RWPE2 (cell line): ENCODE results near the gene TMIGD3.

Experiments
- ATAC-seq: fragments of 200-7000 bp; cut with Tn5 transposase; 3 replicates; pipeline ENCODE4 v1.9.1; 2021; ENCODE audit warnings: low read depth
- DNase-seq: peaks from one replicate; pipeline ENCODE4 v3.0.0-alpha.2; 2020; ENCODE audit warnings: low spot score
- H3K27ac ChIP-seq: fragments of 450-650 bp; 2 replicates; pipeline ENCODE4 v1.5.1; 2017; ENCODE audit warnings: mild to moderate bottlenecking; ENCODE audit not compliant: poor library complexity, severe bottlenecking
- H3K27me3 ChIP-seq: fragments of 250-450 bp; sonication (Bioruptor Pico); 2 replicates; pipeline ENCODE4 v1.5.1; 2021; ENCODE audit warnings: mild to moderate bottlenecking, moderate library complexity; ENCODE audit not compliant: insufficient read depth, poor library complexity, severe bottlenecking
- H3K36me3 ChIP-seq: fragments of 250-450 bp; sonication (Bioruptor Pico); 2 replicates; pipeline ENCODE4 v1.5.1; 2020; ENCODE audit warnings: low read depth, mild to moderate bottlenecking, moderate library complexity
- H3K4me1 ChIP-seq: fragments of 250-450 bp; sonication (Bioruptor Pico); 2 replicates; pipeline ENCODE4 v1.5.1; 2021; ENCODE audit warnings: mild to moderate bottlenecking, moderate library complexity; ENCODE audit not compliant: insufficient read depth, poor library complexity, severe bottlenecking
- H3K4me3 ChIP-seq: fragments of 250-450 bp; sonication (Bioruptor Pico); 2 replicates; pipeline ENCODE4 v1.5.1; 2021; ENCODE audit warnings: mild to moderate bottlenecking, moderate library complexity; ENCODE audit not compliant: severe bottlenecking
- H3K9me3 ChIP-seq: fragments of 250-450 bp; sonication (Bioruptor Pico); 2 replicates; pipeline ENCODE4 v1.5.1; 2021; ENCODE audit warnings: mild to moderate bottlenecking, moderate library complexity; ENCODE audit not compliant: severe bottlenecking
- TF ChIP-seq, protein P1 (sequence below): fragments of 450-650 bp; IDR thresholded peaks from one replicate; pipeline ENCODE4 v1.5.1; 2017; ENCODE audit warnings: mild to moderate bottlenecking, moderate library complexity; ENCODE audit not compliant: poor library complexity, severe bottlenecking

The TMIGD3 gene

DNA sequence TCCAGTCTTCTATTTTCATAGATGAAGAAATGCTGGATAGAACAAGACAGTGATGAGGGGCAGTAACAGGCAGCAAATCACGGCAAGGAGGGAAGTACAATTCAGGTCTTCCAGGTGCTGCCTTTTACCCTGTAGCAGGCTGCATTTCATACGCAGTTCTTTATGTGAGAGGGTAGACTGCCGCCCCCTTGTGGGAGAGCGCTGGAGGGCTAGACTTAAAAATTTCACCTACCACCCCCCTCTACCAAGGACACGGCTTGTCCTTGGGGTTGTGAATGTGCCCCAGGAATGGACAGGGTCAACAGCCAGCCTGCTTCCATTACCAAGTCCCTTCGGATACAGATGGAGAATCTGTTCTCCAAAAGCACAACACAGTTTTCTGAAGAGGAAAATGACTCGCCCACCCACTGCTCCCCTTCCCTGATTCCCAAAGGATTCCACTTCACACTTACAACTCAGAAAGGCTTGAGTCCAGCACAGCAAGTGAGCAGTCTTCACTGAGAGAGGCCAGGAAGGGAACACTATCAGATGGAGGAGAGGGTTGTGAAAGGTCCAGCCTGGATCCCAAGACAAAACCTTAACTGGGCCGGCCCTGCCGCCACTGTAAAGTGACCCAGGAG lies 61.8 kb downstream of the TMIGD3 start:
- H3K4me1 ChIP-seq = peaks cover 5% of the 10 kb centered on the region
- H3K36me3 ChIP-seq = peaks cover 93% of the 10 kb centered on the region
- no peak for ATAC-seq
- TF ChIP-seq, protein P1, sequence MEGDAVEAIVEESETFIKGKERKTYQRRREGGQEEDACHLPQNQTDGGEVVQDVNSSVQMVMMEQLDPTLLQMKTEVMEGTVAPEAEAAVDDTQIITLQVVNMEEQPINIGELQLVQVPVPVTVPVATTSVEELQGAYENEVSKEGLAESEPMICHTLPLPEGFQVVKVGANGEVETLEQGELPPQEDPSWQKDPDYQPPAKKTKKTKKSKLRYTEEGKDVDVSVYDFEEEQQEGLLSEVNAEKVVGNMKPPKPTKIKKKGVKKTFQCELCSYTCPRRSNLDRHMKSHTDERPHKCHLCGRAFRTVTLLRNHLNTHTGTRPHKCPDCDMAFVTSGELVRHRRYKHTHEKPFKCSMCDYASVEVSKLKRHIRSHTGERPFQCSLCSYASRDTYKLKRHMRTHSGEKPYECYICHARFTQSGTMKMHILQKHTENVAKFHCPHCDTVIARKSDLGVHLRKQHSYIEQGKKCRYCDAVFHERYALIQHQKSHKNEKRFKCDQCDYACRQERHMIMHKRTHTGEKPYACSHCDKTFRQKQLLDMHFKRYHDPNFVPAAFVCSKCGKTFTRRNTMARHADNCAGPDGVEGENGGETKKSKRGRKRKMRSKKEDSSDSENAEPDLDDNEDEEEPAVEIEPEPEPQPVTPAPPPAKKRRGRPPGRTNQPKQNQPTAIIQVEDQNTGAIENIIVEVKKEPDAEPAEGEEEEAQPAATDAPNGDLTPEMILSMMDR = peak; percentile 48
- no peak overlapping the region for H3K4me3 ChIP-seq
- no peak for DNase-seq
- no peaks in the 10 kb centered on the region for H3K27me3 ChIP-seq
- no peaks in the 10 kb centered on the region for H3K9me3 ChIP-seq
- H3K27ac ChIP-seq = no peak overlapping the region

DNA sequence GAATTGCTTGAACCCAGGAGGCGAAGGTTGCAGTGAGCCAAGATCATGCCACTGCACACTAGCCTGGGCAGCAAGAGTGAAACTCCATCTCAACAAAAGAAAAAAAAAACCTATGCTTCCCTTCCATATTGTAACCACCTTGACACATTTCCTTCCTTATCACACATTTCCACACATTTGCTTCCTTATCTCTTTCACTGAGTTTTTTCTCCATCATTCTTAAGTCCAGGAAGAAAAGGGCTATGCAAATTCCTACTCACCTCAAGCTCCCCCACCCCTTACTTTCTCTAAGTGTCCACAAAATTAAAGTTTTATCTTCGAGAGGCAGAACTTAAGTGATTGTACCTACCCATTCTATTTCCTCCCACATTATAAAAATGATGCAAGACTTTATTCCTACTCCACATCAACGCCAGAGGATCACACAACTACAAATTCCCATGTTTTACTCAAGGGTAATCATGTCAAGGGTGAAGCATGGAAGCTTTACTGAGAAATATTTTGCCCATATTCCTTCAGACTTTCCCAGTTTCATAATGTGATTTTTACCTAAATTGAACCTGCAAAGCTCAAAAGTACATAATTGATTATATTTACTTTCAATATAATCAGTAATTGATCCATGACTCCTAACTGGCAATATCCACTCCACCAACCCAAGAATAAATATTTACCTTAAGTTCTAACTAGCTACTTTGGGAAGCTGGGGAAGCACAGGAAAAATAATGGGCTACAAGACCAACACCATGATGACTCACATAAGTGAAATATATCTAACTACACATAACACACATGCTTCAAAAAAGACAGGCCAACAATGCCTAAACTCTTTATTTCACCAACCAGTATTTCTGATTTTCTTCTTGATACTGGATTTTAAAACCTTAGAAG lies 63.7 kb downstream of the TMIGD3 start:
- DNase-seq (no peak), ATAC-seq (no peak)
- Histone ChIP-seq H3K27me3 (no peaks in the 10 kb centered on the region), H3K4me3 (no peak overlapping the region), H3K36me3 (peaks cover 73% of the 10 kb centered on the region), H3K27ac (no peak overlapping the region), H3K4me1 (peaks cover 5% of the 10 kb centered on the region), H3K9me3 (no peaks in the 10 kb centered on the region)
- TF ChIP-seq, protein P1 = no peak

- H3K9me3 ChIP-seq = no peaks in the 10 kb centered on the region
- peak; percentile 57 for ATAC-seq
- no peak for DNase-seq
- no peak overlapping the region for H3K27ac ChIP-seq
- H3K36me3 ChIP-seq = peaks cover 43% of the 10 kb centered on the region
- H3K27me3 ChIP-seq = no peaks in the 10 kb centered on the region
- H3K4me3 ChIP-seq = no peak overlapping the region
- TF ChIP-seq, protein P1 = no peak
- peaks cover 5% of the 10 kb centered on the region for H3K4me1 ChIP-seq
These were observed 66.7 kb downstream of the TMIGD3 start for GRCh38 chr1:111436726-111437125.
